Subcutaneous adipose tissue (tissue), 4 donors: Measurements from ENCODE around the gene TGDS. TPM values are rescaled to one million over a fixed set of nuclear protein-coding genes. Genes with fewer than 3 reads are reported as not detected.

ENCODE experiments used
- CTCF ChIP-seq: fragments of 450-650 bp; IDR thresholded peaks from one replicate; pipeline ENCODE4 v1.5.1; 2016; ENCODE audit warnings: low read depth, mild to moderate bottlenecking, control low read depth, antibody characterized with exemption, moderate library complexity
- total RNA-seq, 4 donors: library from RNA; depleted of rRNA; stranded (reverse); fragments of >200 nt; gene quantifications; one replicate each; pipeline ENCODE4 v1.1.0, GENCODE V29; 2016

The TGDS gene
- total RNA-seq, 4 donors from 2014 or later, result 16.0 to 31.3 (median 17.3) TPM

DNA sequence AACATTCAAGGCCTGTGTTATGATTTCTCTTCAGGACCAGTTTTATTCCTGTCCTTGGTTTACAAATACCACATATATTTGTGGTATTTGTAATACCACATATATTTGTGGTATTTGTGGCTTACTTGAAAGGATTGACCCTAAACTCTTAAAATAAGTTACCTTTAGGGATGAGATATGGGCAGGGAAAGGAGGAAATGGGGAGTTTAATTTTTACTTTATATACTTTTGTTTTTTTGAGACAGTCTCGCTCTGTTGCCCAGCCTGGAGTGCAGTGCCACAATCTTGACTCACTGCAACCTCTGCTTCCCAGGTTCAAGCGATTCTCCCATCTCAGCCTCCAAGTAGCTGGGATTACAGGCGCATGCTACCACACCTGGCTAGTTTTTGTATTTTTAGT lies 2.3 kb upstream of the TGDS start:
- TF ChIP-seq CTCF, result no peak

GRCh38 chr13:94596575-94596971 lies 621 bp upstream of the TGDS start:
- no peak for TF ChIP-seq CTCF

DNA sequence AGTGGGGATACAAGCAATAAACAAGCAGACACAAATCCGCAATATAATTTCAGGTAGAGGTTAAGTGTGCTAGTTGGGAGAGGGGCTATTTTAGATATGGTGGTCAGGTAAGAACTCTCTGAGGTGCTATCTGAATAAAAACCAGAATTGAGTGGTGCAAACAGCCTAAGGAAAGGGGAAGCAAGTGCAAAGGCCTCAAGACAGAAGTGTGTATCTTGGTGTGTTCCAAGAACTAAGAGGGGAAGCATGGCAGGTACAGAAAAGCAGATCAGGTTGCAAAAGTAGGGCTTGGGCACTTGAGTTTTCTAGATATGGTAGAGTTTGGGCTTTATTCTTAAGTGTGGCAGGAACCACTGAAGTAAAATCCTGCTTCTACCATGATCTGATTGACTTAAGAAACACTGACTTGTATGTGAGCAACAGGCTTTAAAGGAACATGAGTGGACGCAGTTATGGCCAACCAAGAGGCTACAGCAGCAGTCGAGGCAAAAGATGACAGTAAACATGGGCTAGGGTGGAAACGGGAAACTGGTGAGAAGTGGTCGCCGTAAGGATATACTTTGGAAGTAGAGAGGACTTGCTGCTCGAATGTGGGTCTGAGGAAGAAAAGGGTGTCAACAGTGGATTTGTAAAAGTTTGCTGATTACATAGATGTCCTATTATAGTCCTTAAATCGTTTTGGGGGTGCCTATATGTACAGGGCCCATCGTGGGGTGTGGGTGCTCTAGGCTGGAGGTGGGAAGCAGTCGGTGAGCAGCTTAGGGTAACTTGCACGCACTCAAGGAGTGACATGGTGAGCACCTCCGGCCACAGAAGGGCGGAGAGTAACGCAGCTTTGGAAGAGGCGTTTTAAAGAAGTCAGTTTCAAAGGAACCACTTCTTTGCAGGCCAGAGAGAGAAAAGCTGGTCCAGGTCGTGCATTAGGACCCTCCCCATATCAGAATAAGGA lies 677 bp downstream of the TGDS start:
- no peak for TF ChIP-seq CTCF

- TF ChIP-seq CTCF, result no peak
These were observed 5.2 kb downstream of the TGDS start for GRCh38 chr13:94590744-94591143.

DNA sequence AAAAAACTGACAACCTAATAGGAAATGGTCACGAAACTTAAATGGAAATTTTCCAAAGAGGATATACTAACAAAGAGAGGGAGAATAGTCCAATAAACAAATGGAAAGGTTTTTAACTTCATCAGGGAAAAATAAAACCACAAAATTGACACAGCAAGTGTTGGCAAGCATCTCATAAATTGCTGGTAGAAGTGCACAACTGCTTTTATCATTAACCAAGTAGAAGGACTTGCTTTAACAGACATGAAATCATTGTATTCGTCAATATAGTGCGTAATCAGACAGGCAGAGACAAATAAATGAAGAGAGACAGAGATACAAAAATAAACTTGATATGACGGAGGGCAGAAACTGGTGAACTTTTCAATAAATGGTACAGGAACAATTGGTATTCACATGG lies 7.4 kb downstream of the TGDS start:
- TF ChIP-seq CTCF, result no peak

DNA sequence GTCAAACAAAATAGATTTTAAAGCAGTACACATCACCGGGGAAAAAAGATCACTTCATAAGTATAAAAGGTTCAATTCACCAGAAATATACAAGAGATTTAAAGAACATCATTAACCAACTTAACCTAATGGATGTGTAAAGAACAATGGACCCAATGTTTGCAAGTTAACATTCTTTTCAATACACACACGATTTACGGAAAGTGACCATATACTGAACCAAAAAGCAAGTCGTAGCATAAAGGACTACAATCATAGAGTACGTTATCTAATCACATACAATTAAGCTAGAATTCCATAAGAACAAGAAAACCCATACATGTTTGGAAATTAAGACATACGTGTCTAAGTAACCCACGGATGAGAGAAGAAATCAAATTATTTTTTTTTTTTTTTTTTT lies 9.6 kb downstream of the TGDS start:
- TF ChIP-seq CTCF, result no peak

DNA sequence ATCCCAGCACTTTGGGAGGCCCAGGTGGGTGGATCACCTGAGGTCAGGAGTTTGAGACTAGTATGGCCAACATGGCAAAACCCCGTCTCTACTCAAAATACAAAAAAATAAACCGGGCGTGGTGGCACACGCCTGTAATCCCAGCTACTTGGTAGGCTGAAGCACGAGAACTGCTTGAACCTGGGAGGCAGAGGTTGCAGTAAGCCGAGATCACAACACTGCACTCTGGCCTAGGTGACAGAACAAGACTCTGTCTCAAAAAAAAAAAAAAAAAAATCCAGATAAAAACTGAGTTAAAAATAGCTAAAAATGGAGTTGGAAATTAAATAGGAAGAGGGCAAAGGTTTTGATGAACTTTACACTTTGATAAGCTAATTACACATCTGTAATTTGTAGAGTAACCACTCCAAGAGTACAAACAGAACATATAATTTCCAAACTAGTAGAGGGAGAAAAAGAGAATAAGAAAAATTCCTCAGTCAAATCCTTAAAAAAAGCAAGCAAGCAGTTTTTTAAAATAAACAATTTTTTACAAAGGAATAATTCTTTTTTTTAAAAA lies 10.3 kb downstream of the TGDS start:
- no peak for TF ChIP-seq CTCF
